CD4-positive, alpha-beta T cell treated with Interleukin-17A for 1 hour (primary cell): ENCODE measurements around the gene JAKMIP1.

ENCODE experiments used
- DNase-seq: peaks from one replicate; pipeline ENCODE4 v3.0.0-alpha.2; 2020

The JAKMIP1 gene

DNA sequence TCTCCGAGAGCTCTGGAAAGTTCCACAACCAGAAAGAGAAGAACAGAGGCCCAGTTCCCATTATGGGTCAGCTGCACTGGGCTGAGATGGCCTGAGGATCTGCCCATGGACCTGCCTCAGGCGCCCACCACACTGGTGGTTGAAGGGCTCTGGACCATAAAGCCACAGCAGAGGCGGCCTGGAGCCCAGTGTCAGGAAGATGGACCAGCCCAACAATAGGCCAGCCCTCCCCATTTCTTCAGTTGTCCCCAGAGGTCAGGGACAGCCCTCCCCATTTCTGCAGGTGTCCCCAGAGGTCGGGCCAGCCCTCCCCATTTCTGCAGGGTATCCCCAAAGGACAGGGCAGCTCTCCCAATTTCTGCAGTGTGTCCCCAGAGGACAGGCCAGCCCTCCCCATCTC, 144.9 kb downstream of the JAKMIP1 start:
- DNase-seq = no peak

- DNase-seq = no peak
Observed at GRCh38 chr4:6055030-6055429, 145.3 kb downstream of the JAKMIP1 start.

GRCh38 chr4:6054162-6054922, 146.0 kb downstream of the JAKMIP1 start:
- DNase-seq = no peak

DNA sequence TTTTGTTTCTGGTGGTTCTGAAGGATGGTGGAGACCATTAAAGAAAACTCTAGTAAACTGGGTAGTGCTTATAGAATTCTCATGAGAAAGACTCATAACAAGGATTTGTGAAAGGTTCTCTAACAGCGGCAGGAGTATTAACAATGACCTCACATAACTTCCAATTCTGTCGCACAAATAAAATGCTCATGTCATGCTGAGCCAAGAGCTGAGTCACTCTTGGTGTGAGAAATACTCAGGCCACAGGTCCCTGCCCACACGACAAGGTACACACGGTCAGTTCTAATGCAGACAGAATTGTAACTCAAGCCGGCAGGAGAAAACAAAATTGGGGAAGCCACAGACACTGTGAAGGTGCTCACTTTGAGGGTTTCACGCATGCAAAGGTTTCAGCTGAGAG, 147.7 kb downstream of the JAKMIP1 start:
- no peak for DNase-seq

DNA sequence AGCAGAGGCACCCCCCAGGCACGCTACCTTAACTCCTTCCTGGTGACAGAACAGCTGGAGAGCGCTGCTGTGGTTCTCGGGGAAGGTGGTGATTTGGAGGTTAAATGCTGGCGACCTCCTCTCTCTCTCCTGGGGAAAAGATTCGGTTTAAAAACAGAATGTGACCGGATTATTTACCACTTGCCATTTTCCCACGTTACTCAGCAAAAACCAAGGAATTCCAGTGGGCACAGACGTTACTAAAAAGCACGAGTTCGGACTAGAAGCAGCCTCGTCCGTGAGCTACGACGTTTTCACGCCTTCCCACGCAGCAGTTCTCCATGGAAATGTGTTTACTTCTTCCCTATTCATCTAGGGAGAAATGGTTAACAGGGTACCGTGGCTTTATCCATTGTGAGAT, 149.8 kb downstream of the JAKMIP1 start:
- DNase-seq = no peak

GRCh38 chr4:6049985-6050384, 150.4 kb downstream of the JAKMIP1 start:
- DNase-seq = no peak

DNA sequence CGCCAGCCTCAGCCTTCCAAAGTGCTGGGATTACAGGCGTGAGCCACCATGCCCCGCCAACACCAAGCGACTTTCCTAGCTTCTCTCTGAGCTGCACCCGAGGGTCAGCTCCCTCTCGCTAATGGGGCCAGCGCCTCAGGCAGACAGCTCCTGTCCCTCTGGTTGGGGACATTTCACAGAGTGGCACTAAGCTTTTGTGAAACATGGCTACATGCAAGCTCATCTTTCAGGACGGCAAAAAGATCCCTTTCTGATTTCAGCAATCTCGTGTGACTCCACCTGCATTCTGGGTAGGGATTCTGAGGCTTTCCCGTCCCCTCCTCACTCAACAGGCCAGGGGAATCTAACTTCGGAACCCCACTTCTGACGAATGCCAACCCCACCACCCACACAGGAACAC, 151.1 kb downstream of the JAKMIP1 start:
- DNase-seq = no peak

GRCh38 chr4:6048537-6048936, 151.8 kb downstream of the JAKMIP1 start:
- no peak for DNase-seq

- DNase-seq = no peak
Observed at GRCh38 chr4:6047130-6047673, 153.1 kb downstream of the JAKMIP1 start.

GRCh38 chr4:6046526-6047129, 153.7 kb downstream of the JAKMIP1 start:
- no peak for DNase-seq

DNA sequence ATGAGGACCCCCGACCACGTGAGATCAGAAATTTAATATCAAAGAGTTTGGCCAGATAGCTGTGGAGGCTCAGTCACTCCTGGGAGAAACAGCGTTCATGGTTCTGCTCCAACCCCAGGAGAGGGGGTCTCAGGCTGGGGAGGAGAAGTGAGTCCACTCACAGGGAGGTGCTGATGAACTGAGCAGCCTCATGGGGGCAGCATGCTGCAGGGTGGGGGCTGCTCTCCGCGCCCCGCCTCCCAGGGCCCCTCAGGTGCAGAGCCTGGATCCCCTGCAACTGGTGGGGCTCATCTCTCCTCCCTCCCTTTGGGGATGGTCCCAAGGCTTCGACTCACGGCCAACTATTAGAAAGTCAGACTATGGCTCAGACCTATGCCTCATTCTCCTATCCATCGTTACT, 155.5 kb downstream of the JAKMIP1 start:
- DNase-seq = no peak

DNA sequence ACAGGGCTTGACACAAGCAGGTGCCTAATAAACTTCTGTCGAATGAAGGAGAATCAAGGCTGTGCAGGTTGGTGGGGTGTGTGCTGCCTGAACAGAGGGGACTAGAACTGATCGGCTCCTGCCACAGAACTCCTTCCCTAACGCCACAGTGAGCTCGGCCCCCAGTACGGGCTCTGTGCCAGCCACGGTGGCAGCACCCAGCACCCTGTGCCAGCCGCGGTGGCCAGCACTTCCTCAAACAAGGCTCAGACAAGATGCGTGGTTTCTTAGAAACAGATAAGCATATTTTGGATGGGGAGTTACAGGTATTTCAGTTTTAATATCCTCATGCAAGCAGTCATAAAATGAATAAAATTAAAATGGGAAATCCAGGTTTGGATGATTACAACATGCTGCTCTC, 156.1 kb downstream of the JAKMIP1 start:
- DNase-seq = no peak

DNA sequence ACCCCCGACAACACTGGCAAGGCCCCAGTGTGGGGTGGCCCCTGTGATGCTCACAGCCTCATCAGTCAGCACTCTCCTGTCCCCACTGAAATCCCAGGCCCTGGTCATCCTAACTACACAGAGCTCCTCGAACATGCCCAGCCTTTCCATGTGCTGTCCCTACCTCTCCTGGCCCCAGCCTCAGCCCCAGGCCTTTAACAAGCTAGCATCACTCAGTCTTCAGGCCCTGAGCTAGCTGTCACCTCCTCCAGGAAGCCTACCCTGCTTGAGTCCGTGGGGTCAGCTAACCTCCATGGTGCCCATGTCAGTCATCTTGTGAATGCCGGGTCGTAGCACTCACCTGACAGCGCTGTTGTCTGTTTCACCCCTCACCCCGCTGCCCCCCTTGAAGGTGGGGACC, 156.5 kb downstream of the JAKMIP1 start:
- DNase-seq = no peak

- no peak for DNase-seq
Observed at GRCh38 chr4:6043188-6043587, 157.2 kb downstream of the JAKMIP1 start.

GRCh38 chr4:6042293-6043063, 157.9 kb downstream of the JAKMIP1 start:
- no peak for DNase-seq

DNA sequence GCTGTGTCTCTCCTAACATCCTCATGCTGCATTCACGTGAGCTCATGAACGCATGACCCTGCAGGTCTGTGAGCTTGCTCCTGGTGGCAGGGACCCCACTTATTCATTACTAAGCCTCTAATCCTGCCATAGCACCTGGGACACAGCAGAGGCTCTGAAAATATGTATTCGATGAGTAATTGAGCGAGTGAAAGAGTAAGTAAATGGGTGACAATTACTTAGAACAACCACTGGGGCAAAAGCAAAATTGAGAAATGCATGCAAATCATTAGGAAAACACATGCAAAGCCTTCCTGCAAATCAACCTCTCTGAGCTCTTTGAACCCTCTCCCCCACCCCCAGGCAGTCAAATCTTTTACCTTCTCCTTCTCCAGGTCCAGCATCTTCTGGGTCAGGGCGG, 158.5 kb downstream of the JAKMIP1 start:
- DNase-seq = no peak

GRCh38 chr4:6038711-6039110, 161.6 kb downstream of the JAKMIP1 start:
- no peak for DNase-seq

DNA sequence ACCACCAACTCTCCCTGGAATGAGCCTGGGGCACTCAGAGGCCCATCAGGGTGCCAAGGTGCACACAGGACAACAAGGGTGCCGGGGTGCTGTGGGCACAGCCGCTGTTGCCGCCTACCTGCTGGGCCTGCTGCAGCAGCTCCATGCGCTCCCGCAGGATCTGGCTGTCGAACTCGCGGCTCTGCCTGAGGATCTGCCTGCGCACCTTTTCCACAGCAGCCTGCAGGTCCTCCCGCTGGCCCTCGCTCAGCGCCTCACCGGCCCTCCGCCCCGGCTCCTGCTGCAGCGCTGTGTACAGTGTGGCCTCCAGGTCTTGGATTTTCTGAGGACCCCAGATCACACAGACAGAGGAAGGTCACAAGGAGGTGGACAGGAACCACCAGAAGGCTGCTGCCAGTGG, 164.6 kb downstream of the JAKMIP1 start:
- no peak for DNase-seq

DNA sequence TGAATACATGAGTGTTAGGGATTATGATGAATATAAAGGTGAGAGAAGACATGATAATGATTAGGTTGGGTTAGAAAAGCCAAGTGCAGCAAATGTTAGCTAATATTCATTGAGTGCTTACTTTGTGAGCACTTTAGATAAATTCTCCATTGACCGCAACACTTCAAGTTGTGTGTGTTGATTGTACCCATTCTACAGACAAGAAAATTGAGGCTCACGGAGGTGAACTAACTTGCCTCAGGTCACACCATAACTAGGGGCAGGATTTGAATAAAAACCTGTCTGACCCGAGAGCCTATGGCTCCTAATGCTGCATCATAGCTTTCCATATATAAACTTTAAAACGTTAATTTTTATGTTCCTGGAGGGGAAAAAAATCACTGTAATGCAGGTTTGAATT, 167.0 kb downstream of the JAKMIP1 start:
- no peak for DNase-seq

GRCh38 chr4:6032249-6033244, 167.8 kb downstream of the JAKMIP1 start:
- no peak for DNase-seq

- DNase-seq = no peak
Observed at GRCh38 chr4:6031846-6032245, 168.5 kb downstream of the JAKMIP1 start.

- no peak for DNase-seq
Observed at GRCh38 chr4:6030679-6031078, 169.7 kb downstream of the JAKMIP1 start.

GRCh38 chr4:6029254-6029653, 171.1 kb downstream of the JAKMIP1 start:
- DNase-seq = no peak
